GM12865 (cell line): ENCODE data around the gene SDHA.

Experiments used
- DNase-seq: peaks from one replicate; pipeline ENCODE4 v3.0.0; 2010; ENCODE audit warnings: low read depth
- H3K4me3 ChIP-seq: 2 replicates; pipeline ENCODE4 v1.5.1; 2011; ENCODE audit warnings: mild to moderate bottlenecking, low read depth, low read length, control low read depth
- TF ChIP-seq, protein P1 (sequence below): IDR thresholded peaks from 2 replicates; pipeline ENCODE4 v1.5.1; 2011; ENCODE audit warnings: low read length, control low read depth, low read depth, inconsistent platforms; ENCODE audit not compliant: insufficient read depth; ENCODE audit errors: missing control alignments

SDHA gene

DNA sequence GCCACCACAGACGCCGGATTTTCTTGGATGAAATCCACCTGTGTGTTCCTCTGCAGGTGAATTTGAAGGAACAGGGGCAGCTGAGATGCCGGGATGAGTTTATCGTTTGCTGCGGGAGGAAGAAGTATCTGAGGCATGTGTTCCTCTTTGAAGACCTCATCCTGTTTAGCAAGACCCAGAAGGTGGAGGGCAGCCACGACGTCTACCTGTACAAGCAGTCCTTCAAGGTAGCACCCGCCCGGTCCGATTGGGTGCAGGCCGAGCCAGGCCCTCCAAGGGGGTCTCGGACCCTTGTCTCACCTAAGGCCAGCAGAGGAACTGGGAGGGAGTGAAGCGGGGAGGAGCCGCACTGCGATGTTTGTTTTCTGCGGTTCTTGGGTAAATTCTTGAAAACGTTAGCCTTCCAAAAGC, 45.3 kb upstream of the SDHA start:
- TF ChIP-seq, protein P1, sequence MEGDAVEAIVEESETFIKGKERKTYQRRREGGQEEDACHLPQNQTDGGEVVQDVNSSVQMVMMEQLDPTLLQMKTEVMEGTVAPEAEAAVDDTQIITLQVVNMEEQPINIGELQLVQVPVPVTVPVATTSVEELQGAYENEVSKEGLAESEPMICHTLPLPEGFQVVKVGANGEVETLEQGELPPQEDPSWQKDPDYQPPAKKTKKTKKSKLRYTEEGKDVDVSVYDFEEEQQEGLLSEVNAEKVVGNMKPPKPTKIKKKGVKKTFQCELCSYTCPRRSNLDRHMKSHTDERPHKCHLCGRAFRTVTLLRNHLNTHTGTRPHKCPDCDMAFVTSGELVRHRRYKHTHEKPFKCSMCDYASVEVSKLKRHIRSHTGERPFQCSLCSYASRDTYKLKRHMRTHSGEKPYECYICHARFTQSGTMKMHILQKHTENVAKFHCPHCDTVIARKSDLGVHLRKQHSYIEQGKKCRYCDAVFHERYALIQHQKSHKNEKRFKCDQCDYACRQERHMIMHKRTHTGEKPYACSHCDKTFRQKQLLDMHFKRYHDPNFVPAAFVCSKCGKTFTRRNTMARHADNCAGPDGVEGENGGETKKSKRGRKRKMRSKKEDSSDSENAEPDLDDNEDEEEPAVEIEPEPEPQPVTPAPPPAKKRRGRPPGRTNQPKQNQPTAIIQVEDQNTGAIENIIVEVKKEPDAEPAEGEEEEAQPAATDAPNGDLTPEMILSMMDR = no peak
- DNase-seq = no peak
- no peak overlapping the region for H3K4me3 ChIP-seq

DNA sequence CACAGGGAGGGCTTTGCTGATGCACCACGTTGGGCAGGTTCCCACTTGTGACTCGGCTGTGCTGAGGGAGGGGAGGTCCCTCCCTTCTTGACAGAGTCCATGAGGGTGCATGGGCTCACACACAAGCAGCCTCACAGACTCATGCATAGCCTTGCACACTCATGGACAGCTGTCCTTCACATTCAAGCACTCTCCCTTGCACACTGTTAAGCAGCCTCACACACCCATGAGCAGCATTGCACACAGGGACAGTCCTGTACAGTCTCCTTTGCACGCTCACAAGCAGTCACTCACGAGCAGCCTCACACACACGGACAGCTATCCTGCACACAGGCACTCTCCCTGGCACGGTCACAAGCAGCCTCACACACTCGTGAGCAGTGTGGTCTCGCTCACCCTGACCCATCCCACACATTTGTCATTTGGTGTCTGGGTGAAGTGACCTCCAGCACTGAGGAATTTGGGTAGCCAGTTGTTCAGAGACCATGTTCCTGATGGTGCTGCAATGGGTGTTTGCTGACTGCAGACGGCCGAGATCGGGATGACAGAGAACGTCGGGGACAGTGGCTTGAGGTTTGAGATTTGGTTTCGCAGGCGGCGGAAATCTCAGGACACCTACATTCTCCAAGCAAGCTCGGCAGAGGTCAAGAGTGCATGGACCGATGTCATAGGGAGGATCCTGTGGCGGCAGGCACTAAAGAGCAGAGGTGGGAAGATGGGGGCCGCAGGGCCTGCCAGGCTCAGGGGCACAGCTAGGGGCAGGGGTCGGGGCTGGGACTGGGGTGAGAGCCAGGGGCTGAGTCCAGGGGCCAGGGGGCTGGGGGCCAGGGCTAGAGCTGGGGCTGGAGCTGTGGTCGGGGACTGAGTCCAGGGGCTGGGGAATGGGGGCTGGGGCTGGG, 44.5 kb upstream of the SDHA start:
- TF ChIP-seq, protein P1 = no peak
- DNase-seq = no peak
- no peak overlapping the region for H3K4me3 ChIP-seq

DNA sequence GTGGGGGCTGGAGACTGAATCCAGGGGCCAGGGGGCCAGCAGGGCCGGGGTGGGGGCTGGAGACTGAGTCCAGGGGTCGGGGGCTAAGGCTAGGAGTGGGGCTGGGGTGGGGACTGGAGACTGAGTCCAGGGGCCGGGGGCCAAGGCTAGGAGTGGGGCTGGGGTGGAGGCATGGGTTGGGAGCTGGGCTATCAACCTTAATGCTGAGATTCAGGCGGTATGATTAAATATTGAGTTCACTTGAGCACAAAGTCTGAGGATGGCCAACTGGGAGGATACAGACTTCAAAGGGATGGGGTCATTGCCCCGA, 43.9 kb upstream of the SDHA start:
- H3K4me3 ChIP-seq = no peak overlapping the region
- no peak for DNase-seq
- TF ChIP-seq, protein P1 = no peak

DNA sequence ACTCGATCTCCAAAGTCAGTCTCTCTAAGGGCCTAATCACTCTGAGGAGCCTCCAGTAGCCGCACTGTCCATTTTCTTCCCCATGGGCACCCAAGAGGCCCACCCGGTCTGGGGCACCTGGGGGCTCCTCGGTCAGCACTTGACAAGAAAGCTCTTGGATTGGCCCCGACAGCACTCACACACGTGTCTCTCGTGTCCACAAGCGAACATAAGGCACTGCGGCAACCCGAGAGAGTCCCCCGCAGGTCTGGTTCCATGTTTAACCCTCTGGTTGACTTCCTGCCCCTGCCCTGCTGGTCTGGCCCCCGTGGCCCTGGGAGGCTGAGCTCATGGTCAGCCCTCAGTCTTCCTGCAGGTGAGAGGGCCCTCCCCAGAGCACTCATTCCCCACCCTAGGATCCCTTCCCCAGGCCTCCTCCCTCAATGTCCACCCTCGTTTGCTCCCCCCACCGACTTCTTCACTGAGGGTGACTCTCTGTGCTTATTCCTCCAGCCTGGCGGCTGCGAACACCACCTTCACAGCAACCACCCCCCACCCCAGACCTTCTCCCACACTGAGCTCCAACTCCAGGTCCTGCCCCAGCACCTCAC, 43.1 kb upstream of the SDHA start:
- H3K4me3 ChIP-seq = no peak overlapping the region
- TF ChIP-seq, protein P1 = no peak
- DNase-seq = no peak

DNA sequence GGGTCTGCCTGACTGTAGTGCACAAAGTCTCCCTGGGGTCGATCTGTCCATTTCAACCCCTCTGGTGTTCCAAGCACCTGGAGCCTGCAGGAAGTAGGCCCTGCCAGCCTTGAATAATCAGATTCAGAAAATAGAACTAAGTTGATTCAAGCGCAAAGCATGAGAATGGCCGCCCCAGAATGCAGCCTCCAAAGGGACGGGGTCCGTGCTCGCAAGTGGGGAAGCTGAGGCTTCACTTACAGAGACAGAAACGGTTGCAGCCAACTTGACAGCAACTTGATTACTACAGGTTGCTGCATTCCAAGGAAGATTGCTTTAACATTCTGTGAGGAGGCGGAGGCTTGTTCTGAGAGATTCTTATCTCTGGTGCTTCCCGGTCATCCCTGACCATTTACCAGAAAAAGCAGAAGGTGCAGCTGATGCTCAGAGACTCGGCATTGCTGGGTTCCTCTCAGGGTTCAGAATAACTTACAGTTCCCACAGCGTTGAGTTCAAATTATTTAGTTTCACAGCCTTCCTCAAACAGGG, 41.8 kb upstream of the SDHA start:
- no peak for DNase-seq
- TF ChIP-seq, protein P1 = no peak
- H3K4me3 ChIP-seq = no peak overlapping the region

DNA sequence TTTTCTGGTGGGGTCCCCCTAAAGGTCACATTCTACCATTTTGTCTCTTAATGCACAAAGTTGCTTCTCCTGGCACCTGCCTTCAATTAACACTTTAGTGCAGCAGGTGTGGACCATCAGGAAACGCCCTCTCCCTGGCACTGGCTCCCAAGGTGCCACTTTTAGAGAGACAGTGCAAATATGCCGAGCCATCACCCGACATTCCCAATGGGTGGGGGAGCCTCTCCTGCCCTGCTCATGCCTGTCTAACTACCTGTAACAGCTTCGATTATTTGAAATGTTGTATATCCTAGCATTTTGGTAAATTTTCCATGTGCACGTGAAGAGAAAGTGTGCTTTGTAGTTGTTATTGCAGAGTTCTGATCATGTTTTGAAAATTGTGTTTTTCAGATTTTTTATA, 40.0 kb upstream of the SDHA start:
- DNase-seq = no peak
- H3K4me3 ChIP-seq = no peak overlapping the region
- TF ChIP-seq, protein P1 = no peak

DNA sequence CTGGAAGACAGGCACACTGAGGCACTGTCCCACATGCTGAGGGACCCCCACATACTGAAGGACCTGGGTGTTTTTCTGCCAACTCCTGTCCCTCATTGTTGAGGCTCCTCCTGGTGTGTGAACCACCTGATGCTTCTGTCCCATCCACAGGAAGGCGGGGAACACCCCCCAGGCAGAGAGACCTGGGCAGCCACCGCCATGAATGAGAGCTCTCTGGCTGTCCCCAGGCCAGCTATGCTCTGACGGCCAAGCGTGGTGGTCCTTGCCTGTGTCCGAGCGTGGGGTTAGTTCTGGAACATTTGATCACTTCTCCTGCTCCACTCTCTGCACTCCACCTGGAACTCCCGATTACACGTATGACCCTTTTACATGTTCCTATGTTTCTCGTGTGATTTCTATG, 38.7 kb upstream of the SDHA start:
- no peak for DNase-seq
- H3K4me3 ChIP-seq = no peak overlapping the region
- TF ChIP-seq, protein P1 = no peak
